ENCODE results near the gene PCSK5. TPM values are rescaled to one million over a fixed set of nuclear protein-coding genes. Genes with fewer than 3 reads are reported as not detected.

PCSK5 gene
- total RNA-seq, 1 experiment from 2014 or later, result 6.9 TPM

- intact Hi-C loops (cut with micrococcal nuclease), result no loop called here
- BruUV-seq (replicated peaks), result no TSS peak
- Histone ChIP-seq H3K79me2 (ENCODE audit: insufficient read depth, low read length) (no peaks in the 10 kb centered on the region), H3K4me2 (ENCODE audit: low read length) (no peak overlapping the region), H2AFZ (ENCODE audit: low read depth, low read length, poor library complexity, severe bottlenecking) (no peak overlapping the region), H3K4me3 (replicated peaks in 1 of 2; ENCODE audit: low read depth in 1 of 2, low read length in 2 of 2) (no peak overlapping the region), H3K9ac (ENCODE audit: low read length) (no peak overlapping the region), H3K9me3 (ENCODE audit: control insufficient read depth in 1 of 2, insufficient read depth in 1 of 2, low read depth in 1 of 2, low read length in 2 of 2) (no peaks in the 10 kb centered on the region), H3K36me3 (ENCODE audit: control insufficient read depth in 1 of 2, insufficient read depth in 2 of 2, low read length in 2 of 2) (no peaks in the 10 kb centered on the region), H3K9me2 (ENCODE audit: insufficient read depth) (no peaks in the 10 kb centered on the region), H3K27me3 (ENCODE audit: insufficient read depth, low read length) (no peaks in the 10 kb centered on the region), H4K20me1 (ENCODE audit: insufficient read depth) (no peaks in the 10 kb centered on the region), H3K4me1 (ENCODE audit: control insufficient read depth in 1 of 2, insufficient read depth in 2 of 2, low read length in 2 of 2) (no peaks in the 10 kb centered on the region), H3K27ac (ENCODE audit: low read depth, low read length) (no peak overlapping the region)
- TF ChIP-seq EZH2 (IDR thresholded peaks at IDR 0.05) (no peak), CBX3 (IDR thresholded peaks at IDR 0.05; ENCODE audit: low read depth) (no peak)
- ATAC-seq, result no peak
- DNase-seq (ENCODE audit: low read depth, low spot score), result no peak
- RAD21 ChIA-PET (ENCODE audit: low non-redundant PET in 1 of 2, low total read pairs in 2 of 2, uncharacterized antibody in 2 of 2, unreplicated experiment in 2 of 2), result no interaction called here
- CTCF ChIA-PET, result no interaction called here
- POLR2A ChIA-PET, result no interaction called here
These were observed 83.7 kb downstream of the PCSK5 start for GRCh38 chr9:75974016-75974766.

DNA sequence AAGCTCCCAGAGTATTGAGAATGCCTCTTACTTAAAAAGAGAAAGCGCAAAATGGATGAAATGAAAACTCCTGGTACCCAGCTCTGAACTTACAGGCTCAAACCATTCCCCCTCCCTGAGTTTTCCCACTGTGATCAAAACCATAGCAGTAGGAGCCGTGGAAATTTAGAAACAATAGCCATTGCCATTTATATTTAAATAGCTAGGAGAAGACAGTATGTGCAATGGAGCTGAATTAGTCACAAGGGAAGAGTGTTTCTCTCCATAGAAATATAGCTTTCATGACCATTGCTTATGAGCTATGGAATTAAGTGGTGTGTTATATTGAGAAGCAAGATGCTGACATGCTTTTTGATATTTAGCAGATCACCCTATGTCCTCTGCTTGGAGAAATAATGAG, 84.6 kb downstream of the PCSK5 start:
- no peak overlapping the region for H3K4me3 ChIP-seq (replicated peaks in 1 of 2; ENCODE audit: low read depth in 1 of 2, low read length in 2 of 2)
- no peaks in the 10 kb centered on the region for H4K20me1 ChIP-seq (ENCODE audit: insufficient read depth)
- H3K9me3 ChIP-seq (ENCODE audit: control insufficient read depth in 1 of 2, insufficient read depth in 1 of 2, low read depth in 1 of 2, low read length in 2 of 2), result no peaks in the 10 kb centered on the region
- H3K79me2 ChIP-seq (ENCODE audit: insufficient read depth, low read length), result no peaks in the 10 kb centered on the region
- H3K36me3 ChIP-seq (ENCODE audit: control insufficient read depth in 1 of 2, insufficient read depth in 2 of 2, low read length in 2 of 2), result no peaks in the 10 kb centered on the region
- DNase-seq (ENCODE audit: low read depth, low spot score) (no peak), ATAC-seq (no peak)
- POLR2A ChIA-PET, result no interaction called here
- H3K4me2 ChIP-seq (ENCODE audit: low read length), result no peak overlapping the region
- H3K9ac ChIP-seq (ENCODE audit: low read length), result no peak overlapping the region
- no peak overlapping the region for H2AFZ ChIP-seq (ENCODE audit: low read depth, low read length, poor library complexity, severe bottlenecking)
- TF ChIP-seq FOSL1 (IDR thresholded peaks at IDR 0.05; ENCODE audit: low read depth) (no peak), ATF3 (IDR thresholded peaks at IDR 0.05) (no peak), SP1 (IDR thresholded peaks at IDR 0.05; ENCODE audit: low read depth) (no peak), YY1 (IDR thresholded peaks at IDR 0.05; ENCODE audit: extremely low read depth, insufficient replicate concordance, low read depth, low read length) (no peak), EZH2phosphoT487 (IDR thresholded peaks at IDR 0.05; ENCODE audit: borderline replicate concordance) (no peak), ZBTB33 (IDR thresholded peaks at IDR 0.05; ENCODE audit: extremely low read depth, insufficient replicate concordance, low read length) (no peak), CBX3 (IDR thresholded peaks at IDR 0.05; ENCODE audit: low read depth) (no peak)
- H3K9me2 ChIP-seq (ENCODE audit: insufficient read depth), result no peaks in the 10 kb centered on the region
- CTCF ChIA-PET, result no interaction called here
- H3K4me1 ChIP-seq (ENCODE audit: control insufficient read depth in 1 of 2, insufficient read depth in 2 of 2, low read length in 2 of 2), result no peaks in the 10 kb centered on the region
- no peaks in the 10 kb centered on the region for H3K27me3 ChIP-seq (ENCODE audit: insufficient read depth, low read length)
- no peak overlapping the region for H3K27ac ChIP-seq (ENCODE audit: low read depth, low read length)
- BruUV-seq (replicated peaks), result no TSS peak
- intact Hi-C loops (cut with micrococcal nuclease), result no loop called here
- RAD21 ChIA-PET (ENCODE audit: low non-redundant PET in 1 of 2, low total read pairs in 2 of 2, uncharacterized antibody in 2 of 2, unreplicated experiment in 2 of 2), result no interaction called here
